OCI-LY3 (cell line): Measurements from ENCODE around the gene GABRA4.

Source experiments
- CTCF ChIP-seq: fragments of 200-600, 300-600 bp; sonication (generic); IDR thresholded peaks from 2 replicates; pipeline ENCODE4 v1.5.1; 2014; ENCODE audit warnings: antibody characterized with exemption, low read length, low read depth
- EZH2phosphoT487 ChIP-seq: fragments of 200-600 bp; shearing (Covaris generic); IDR thresholded peaks from 2 replicates; pipeline ENCODE4 v1.6.1; 2018; ENCODE audit warnings: antibody characterized with exemption, mixed run types, low read depth

GRCh38 chr4:46930891-46931290 is 62.5 kb downstream of the GABRA4 start:
- no peak for TF ChIP-seq CTCF
- TF ChIP-seq EZH2phosphoT487, result no peak
